GM10248 (cell line): ENCODE measurements around the gene CTDSPL.

Experiments
- CTCF ChIA-PET: fragments of 300-600 bp; sonication (Branson Sonifier 250); formaldehyde crosslinking; extraction: SDS; loops from one replicate; lab custom pipeline; 2021; ENCODE audit warnings: antibody characterized with exemption; lab: Yijun Ruan, JAX
- POLR2A ChIA-PET: fragments of 350-650 bp; sonication (Branson Sonifier 250); formaldehyde crosslinking; extraction: SDS; loops from one replicate; lab custom pipeline; 2020; ENCODE audit warnings: antibody characterized with exemption; lab: Yijun Ruan, JAX
- DNase-seq: peaks from one replicate; pipeline ENCODE4 v3.0.0; 2012; ENCODE audit errors: extremely low spot score
- TF ChIP-seq, protein P1 (sequence below): IDR thresholded peaks from 2 replicates; pipeline ENCODE4 v1.5.1; 2012; ENCODE audit warnings: mild to moderate bottlenecking, low read depth; ENCODE audit errors: extremely low read depth, missing control alignments, control extremely low read depth

Gene CTDSPL

DNA sequence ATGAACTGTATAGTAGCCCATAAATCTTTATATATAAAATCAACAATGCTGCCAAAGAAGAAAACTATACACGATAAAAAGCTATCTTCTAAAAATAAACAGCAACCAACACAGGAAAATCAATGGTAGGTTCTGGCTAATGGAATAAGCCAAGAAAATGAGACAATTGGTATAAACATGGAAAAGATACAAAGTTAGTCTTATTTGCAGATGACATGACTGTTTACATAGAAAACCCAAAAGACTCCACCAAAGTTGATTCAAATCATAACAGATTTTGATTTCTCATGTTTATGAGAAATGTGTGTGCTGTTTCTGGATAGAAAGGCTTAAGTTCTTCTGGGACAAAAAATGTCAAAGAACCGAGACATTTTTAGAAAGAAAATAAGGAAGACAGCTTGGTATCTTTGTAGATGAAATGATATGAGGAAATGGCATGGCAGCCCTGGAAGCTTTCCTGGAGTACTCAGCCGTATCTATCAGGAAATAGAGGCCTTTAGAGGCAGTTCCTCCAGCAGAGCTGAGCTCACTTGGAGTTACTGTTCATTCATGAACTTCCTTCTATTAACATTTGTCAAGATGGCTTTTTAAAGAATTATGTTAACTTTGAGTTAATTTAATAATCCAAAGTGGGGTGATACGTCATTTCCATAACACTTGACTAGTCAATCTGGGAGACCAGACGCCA lies 92.2 kb downstream of the CTDSPL start:
- no peak for DNase-seq
- POLR2A ChIA-PET: no interaction called here
- CTCF ChIA-PET: interaction anchor here (1.8 to 6.4 kb wide), 5 partner anchors 13 to 99 kb away, joined by 6 to 41 read pairs (median 28); no protein-coding TSS in a partner anchor
- TF ChIP-seq, protein P1, sequence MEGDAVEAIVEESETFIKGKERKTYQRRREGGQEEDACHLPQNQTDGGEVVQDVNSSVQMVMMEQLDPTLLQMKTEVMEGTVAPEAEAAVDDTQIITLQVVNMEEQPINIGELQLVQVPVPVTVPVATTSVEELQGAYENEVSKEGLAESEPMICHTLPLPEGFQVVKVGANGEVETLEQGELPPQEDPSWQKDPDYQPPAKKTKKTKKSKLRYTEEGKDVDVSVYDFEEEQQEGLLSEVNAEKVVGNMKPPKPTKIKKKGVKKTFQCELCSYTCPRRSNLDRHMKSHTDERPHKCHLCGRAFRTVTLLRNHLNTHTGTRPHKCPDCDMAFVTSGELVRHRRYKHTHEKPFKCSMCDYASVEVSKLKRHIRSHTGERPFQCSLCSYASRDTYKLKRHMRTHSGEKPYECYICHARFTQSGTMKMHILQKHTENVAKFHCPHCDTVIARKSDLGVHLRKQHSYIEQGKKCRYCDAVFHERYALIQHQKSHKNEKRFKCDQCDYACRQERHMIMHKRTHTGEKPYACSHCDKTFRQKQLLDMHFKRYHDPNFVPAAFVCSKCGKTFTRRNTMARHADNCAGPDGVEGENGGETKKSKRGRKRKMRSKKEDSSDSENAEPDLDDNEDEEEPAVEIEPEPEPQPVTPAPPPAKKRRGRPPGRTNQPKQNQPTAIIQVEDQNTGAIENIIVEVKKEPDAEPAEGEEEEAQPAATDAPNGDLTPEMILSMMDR: no peak

DNA sequence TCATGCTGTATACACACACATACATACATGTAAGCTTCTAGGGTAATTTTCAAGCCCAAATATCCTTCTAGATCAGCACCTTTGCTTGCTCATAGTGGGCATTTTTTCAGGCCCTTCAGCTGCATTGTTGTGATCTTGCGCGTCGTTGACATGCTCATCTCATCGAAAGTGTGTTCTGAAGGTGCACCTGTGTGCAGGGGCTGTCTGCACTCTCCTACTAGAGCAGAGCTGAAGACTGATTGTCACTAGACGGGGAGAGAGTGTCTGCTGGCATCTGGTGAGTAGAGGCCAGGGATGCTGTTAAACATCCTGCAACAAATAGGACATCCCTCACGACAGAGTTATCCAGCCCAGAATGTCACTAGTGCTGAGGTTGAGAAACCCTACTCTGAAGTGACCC lies 93.2 kb downstream of the CTDSPL start:
- TF ChIP-seq, protein P1: no peak
- no peak for DNase-seq
- CTCF ChIA-PET: interaction anchor here (1.8 to 6.4 kb wide), 4 partner anchors 12 to 100 kb away, joined by 6 to 41 read pairs (median 30); no protein-coding TSS in a partner anchor
- POLR2A ChIA-PET: no interaction called here

DNA sequence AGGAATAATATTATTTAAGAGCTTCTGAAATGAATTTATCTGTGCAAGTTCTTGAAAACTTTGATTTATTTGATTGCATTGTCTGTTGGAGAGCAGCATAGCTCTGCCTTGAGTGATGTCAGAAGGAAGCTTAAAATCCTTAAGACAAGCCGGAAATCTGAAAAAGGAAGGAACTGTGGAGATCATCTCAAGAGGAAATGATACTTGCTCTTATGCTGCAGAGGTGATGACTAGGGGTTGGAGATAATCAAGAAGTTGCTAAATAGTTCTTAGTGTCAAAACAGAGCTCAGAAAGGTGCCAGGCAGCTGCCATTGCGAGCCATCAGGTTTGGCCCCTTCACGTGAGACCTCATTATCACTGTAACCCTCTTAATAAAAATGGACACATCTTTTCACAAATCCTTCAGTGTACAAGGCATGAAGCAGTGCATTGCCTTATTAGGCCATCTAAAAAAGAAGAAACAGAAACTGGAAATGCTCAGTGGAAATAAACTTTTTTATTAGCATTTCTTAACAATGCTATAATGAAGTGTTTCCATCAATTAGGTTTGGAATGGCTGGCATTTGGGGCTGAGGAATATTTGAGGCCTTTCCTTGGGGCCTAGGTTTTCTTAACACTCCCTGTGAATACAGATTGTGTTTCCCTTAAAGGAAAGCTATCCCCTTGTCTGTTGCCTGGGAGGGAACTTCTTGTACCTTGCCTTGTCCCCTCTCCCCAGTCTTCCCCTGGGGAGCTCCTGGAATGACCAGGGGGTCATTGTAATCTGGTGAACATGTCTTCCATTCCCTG lies 94.4 kb downstream of the CTDSPL start:
- POLR2A ChIA-PET: no interaction called here
- CTCF ChIA-PET: interaction anchor here (1.1 to 6.4 kb wide), 6 partner anchors 11 to 101 kb away, joined by 3 to 41 read pairs (median 16); no protein-coding TSS in a partner anchor

DNA sequence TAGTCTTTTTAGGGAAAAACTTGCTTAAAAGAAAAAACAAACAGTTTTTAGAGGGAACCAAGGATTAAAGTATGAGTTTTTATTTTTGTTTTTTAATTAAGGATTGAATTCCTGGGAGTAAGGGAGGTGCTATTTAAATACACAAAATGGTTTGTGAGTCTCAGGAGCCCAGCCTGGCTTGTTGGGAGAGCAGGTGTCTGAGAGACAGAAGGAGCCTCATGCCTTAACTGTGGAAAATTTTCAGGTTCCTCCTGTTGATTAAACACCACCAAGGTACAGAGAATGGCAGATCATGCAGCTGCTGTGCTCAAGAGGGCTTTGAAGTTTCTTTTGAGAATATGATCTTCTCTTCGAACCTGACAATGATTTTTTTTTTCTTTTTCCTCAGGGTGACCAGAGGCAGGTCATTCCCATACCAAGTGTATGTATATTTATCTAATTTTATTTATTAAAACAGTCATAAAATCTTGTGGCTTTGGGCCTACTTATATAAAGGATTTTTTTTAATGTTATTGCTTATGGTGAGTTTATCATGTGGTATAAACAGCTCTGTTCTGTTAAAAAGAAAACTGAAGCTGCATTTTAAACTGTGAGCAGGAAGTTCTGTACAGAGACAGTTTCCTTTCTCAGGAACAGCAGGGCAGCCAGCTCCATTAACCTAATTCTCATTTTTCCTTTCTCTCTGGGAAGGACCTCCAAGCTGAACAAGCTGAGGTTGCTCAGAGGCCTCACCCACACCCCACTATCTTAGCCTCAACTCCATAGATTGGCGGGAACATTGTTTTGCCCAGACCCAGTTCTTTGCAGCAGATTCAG lies 95.3 kb downstream of the CTDSPL start:
- TF ChIP-seq, protein P1: no peak
- ChIA-PET POLR2A (no interaction called here), CTCF (interaction anchor here (0.7 to 6.4 kb wide), 6 partner anchors 10 to 674 kb away, joined by 3 to 41 read pairs (median 16); no protein-coding TSS in a partner anchor)
- DNase-seq: no peak

More for the DNA sequence above, 94.4 kb downstream of the CTDSPL start:
- no peak for DNase-seq
- TF ChIP-seq, protein P1: no peak

DNA sequence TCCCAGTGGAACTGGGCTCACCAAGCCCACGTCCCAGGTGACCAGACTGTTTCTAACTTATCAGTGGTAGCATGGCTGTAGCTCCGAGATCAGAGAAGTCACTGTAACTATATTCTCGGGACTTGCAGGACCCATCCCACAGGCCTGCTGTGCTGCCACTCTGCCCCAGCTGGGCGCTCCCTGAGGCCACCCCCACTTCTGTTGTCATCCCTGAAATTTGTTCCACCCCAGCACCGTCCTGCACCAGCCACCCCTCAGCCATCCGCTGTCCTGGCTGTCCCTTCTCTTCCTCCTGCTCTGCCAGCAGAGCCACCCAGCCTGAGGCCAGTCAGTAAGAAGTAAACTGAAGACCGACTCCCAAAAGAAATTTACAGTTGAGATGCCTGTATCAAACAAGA lies 95.9 kb downstream of the CTDSPL start:
- no peak for DNase-seq
- TF ChIP-seq, protein P1: no peak
- ChIA-PET POLR2A (no interaction called here), CTCF (interaction anchor here (0.7 to 6.4 kb wide), 6 partner anchors 10 to 674 kb away, joined by 3 to 41 read pairs (median 16); no protein-coding TSS in a partner anchor)
